CD4-positive, alpha-beta T cell (primary cell): ENCODE results near the gene LGR6. TPM values are rescaled to one million over a fixed set of nuclear protein-coding genes. Genes with fewer than 3 reads are reported as not detected.

Source experiments
- ATAC-seq: fragments of 200-7000 bp; cut with Tn5 transposase; one replicate; pipeline ENCODE4 v1.10.0; 2022; ENCODE audit warnings: mild to moderate bottlenecking; ENCODE audit not compliant: poor library complexity
- CTCF ChIA-PET: fragments of 350-600 bp; sonication (Branson Sonifier 250); formaldehyde crosslinking; loops from one replicate; lab custom pipeline; 2021; ENCODE audit warnings: antibody characterized with exemption, inconsistent platforms; lab: Charles Lee
- POLR2A ChIA-PET: fragments of 350-600 bp; sonication (Branson Sonifier 250); formaldehyde crosslinking; loops from one replicate; lab custom pipeline; 2021; ENCODE audit warnings: antibody characterized with exemption, inconsistent platforms; lab: Charles Lee
- DNase-seq, 14 experiments: peaks; one replicate each; pipeline ENCODE4 v3.0.0-alpha.2; 2013 to 2020; ENCODE audit warnings: mixed read lengths in 2 of 14
- H3K27ac ChIP-seq, 2 donors: one replicate each; pipeline versions ENCODE4 v1.5.1 to v1.7.0; 2013; ENCODE audit warnings: low read length in 2 of 2, low read depth in 1 of 2, mild to moderate bottlenecking in 1 of 2
- H3K27me3 ChIP-seq, 2 experiments: 1 replicate in 1 of 2; 2 replicates in 1 of 2; pipeline versions ENCODE4 v1.6.1 to v1.7.0; 2013; ENCODE audit warnings: low read length in 2 of 2, control low read depth in 1 of 2, mild to moderate bottlenecking in 1 of 2, moderate library complexity in 1 of 2; ENCODE audit not compliant: insufficient read depth in 2 of 2, control insufficient read depth in 1 of 2
- H3K36me3 ChIP-seq: one replicate; pipeline ENCODE4 v1.6.1; 2013; ENCODE audit warnings: low read length, control low read depth; ENCODE audit not compliant: insufficient read depth
- H3K4me1 ChIP-seq: one replicate; pipeline ENCODE4 v1.6.1; 2013; ENCODE audit warnings: low read length, control low read depth; ENCODE audit not compliant: insufficient read depth
- H3K4me3 ChIP-seq: one replicate; pipeline ENCODE4 v1.5.1; 2013; ENCODE audit warnings: mild to moderate bottlenecking, low read length, moderate library complexity
- H3K9me3 ChIP-seq, 2 experiments: 1 replicate in 1 of 2; 2 replicates in 1 of 2; pipeline versions ENCODE4 v1.6.1 to v1.7.0; 2013; ENCODE audit warnings: low read length in 2 of 2, mild to moderate bottlenecking in 2 of 2, control low read depth in 1 of 2, moderate library complexity in 1 of 2; ENCODE audit not compliant: control insufficient read depth in 1 of 2, insufficient read depth in 1 of 2
- H3K27ac Mint-ChIP-seq: one replicate; pipeline ENCODE4 v1.8.0; 2020; ENCODE audit warnings: mixed read lengths
- H3K27me3 Mint-ChIP-seq: one replicate; pipeline ENCODE4 v1.8.0; 2021; ENCODE audit warnings: mixed read lengths
- H3K36me3 Mint-ChIP-seq: one replicate; pipeline ENCODE4 v1.8.0; 2021; ENCODE audit warnings: low read depth, mixed read lengths
- H3K4me1 Mint-ChIP-seq: one replicate; pipeline ENCODE4 v1.8.0; 2021; ENCODE audit warnings: low read depth, mixed read lengths
- H3K4me3 Mint-ChIP-seq: one replicate; pipeline ENCODE4 v1.8.0; 2020; ENCODE audit warnings: mild to moderate bottlenecking, mixed read lengths
- H3K9me3 Mint-ChIP-seq: one replicate; pipeline ENCODE4 v1.8.0; 2020; ENCODE audit warnings: mixed read lengths
- intact Hi-C, 2 experiments: fragments of 100-400 bp; cut with DNase I in 1 of 2; cut with micrococcal nuclease in 1 of 2; formaldehyde crosslinking; loops; one replicate each; pipeline versions ENCODE4 v1.15.1 to v1.9.0; 2023 to 2025; cut with DNase I, micrococcal nuclease
- total RNA-seq, 174 experiments: library from RNA in 2 of 174; stranded (reverse) in 2 of 174; gene quantifications; one replicate each; pipeline ENCODE4 v1.2.3 and lab custom pipeline; 2021 to 2026
- TF ChIP-seq, protein P1 (sequence below): fragments of 200-600 bp; IDR thresholded peaks from one replicate; pipeline ENCODE4 v1.8.0; 2022; ENCODE audit warnings: antibody characterized with exemption, mild to moderate bottlenecking

Gene LGR6
- total RNA-seq, 2 experiments from 2014 or later = 0.19 to 0.45 TPM

DNA sequence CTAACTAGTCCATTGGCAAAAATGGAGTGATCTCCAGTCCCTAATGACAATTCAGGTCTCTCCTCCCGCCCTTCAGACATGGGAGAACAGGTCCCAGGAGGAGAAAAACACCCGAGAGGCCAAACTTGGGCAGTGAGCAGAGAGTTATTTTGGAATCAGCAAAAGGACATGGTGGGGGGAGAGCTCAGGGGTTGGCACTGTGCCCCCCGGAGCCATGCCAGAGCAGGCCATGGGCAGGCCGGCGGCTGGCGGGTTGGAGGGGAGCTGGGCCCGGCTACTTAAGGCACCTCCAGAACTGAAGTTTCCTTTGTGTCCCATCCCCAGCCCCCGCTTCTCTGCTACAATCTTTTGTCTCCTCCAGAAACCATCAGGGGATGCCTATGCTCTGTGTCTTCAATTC is 7.1 kb downstream of the LGR6 start:
- Histone ChIP-seq H3K27me3 (no peaks in the 10 kb centered on the region), H3K36me3 (no peaks in the 10 kb centered on the region), H3K4me3 (no peak overlapping the region), H3K4me1 (peaks cover 38% of the 10 kb centered on the region), H3K27ac (no peak overlapping the region), H3K9me3 (no peaks in the 10 kb centered on the region)
- Mint-ChIP-seq H3K27ac (no peak overlapping the region), H3K36me3 (no peaks in the 10 kb centered on the region), H3K27me3 (peaks cover 9% of the 10 kb centered on the region), H3K4me1 (peaks cover 33% of the 10 kb centered on the region), H3K4me3 (no peak overlapping the region), H3K9me3 (no peaks in the 10 kb centered on the region)
- intact Hi-C loops = no loop called here
- ATAC-seq (no peak), DNase-seq (no peak)
- ChIA-PET POLR2A (no interaction called here), CTCF (interaction anchor here (0.6 to 1.2 kb wide), 2 partner anchors 12 to 201 kb away, joined by 3 read pairs; no protein-coding TSS in a partner anchor)
- TF ChIP-seq, protein P1, sequence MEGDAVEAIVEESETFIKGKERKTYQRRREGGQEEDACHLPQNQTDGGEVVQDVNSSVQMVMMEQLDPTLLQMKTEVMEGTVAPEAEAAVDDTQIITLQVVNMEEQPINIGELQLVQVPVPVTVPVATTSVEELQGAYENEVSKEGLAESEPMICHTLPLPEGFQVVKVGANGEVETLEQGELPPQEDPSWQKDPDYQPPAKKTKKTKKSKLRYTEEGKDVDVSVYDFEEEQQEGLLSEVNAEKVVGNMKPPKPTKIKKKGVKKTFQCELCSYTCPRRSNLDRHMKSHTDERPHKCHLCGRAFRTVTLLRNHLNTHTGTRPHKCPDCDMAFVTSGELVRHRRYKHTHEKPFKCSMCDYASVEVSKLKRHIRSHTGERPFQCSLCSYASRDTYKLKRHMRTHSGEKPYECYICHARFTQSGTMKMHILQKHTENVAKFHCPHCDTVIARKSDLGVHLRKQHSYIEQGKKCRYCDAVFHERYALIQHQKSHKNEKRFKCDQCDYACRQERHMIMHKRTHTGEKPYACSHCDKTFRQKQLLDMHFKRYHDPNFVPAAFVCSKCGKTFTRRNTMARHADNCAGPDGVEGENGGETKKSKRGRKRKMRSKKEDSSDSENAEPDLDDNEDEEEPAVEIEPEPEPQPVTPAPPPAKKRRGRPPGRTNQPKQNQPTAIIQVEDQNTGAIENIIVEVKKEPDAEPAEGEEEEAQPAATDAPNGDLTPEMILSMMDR = no peak

DNA sequence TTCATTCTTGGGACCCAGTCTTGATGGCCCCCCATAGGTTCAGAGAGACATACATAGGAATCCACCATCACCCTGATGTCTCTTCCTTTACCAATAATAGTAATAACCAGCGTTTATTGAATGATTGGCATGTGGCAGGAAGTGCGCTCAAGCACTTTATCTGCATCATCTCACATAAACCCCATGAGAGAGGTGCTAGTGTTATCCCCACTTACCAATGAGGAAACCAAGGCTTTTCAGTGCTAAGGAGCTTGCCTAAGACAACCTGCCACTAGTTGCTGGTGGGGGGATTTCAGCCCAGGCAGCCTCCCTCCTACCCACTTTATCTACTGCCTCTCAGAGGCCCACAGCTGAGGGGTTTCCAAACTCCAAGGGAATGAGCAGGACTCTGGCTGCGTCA is 7.7 kb downstream of the LGR6 start:
- Mint-ChIP-seq H3K4me3 (no peak overlapping the region), H3K9me3 (no peaks in the 10 kb centered on the region), H3K36me3 (no peaks in the 10 kb centered on the region), H3K27me3 (peaks cover 4% of the 10 kb centered on the region), H3K27ac (no peak overlapping the region), H3K4me1 (peaks cover 33% of the 10 kb centered on the region)
- Histone ChIP-seq H3K36me3 (no peaks in the 10 kb centered on the region), H3K27ac (no peak overlapping the region), H3K4me1 (peaks cover 41% of the 10 kb centered on the region), H3K4me3 (no peak overlapping the region), H3K9me3 (no peaks in the 10 kb centered on the region), H3K27me3 (no peaks in the 10 kb centered on the region)
- intact Hi-C loops = no loop called here
- DNase-seq = peak in 2 of 14 experiments; percentile 35 to 66
- ChIA-PET CTCF (no interaction called here), POLR2A (no interaction called here)
- ATAC-seq = peak; percentile 33
- TF ChIP-seq, protein P1 = no peak

DNA sequence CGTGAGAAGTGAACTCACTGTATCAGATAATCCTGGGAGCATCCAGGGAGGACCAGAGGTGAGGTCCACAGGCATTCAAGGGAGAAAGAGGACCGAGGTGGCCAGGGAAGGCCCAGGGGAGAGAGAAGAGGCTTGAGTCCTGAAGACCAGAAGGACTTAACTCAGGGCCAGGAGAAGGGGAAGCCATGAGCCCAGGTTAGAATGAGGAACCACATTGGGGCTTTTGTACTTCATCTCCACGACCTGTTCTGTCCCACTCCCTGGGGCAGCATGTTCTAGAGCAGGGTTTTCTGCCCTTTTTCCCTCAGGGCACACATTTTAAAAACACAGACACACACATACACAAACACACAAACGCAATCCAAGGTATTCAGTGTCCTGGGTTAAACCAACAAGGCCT is 8.4 kb downstream of the LGR6 start:
- DNase-seq = no peak
- no peak for ATAC-seq
- Histone ChIP-seq H3K4me3 (no peak overlapping the region), H3K4me1 (peaks cover 41% of the 10 kb centered on the region), H3K36me3 (no peaks in the 10 kb centered on the region), H3K27ac (no peak overlapping the region), H3K27me3 (no peaks in the 10 kb centered on the region), H3K9me3 (no peaks in the 10 kb centered on the region)
- Mint-ChIP-seq H3K4me1 (peaks cover 33% of the 10 kb centered on the region), H3K36me3 (no peaks in the 10 kb centered on the region), H3K27me3 (peaks cover 3% of the 10 kb centered on the region), H3K27ac (no peak overlapping the region), H3K9me3 (no peaks in the 10 kb centered on the region), H3K4me3 (no peak overlapping the region)
- intact Hi-C loops = no loop called here
- ChIA-PET POLR2A (no interaction called here), CTCF (interaction anchor here (1.1 kb wide), 1 partner anchor 8 kb away, joined by 4 read pairs; the partner anchor contains the start of gene LGR6)
- TF ChIP-seq, protein P1 = no peak
